Islet precursor cell (in vitro differentiated cells): Measurements from ENCODE around the gene FEM1A.
"Not testable (repeated sequence)": the region's sequence is repeated elsewhere in the genome, so short reads cannot be mapped to it uniquely, and the experiment has no call there.

ENCODE experiments used
- DNase-seq: peaks from one replicate; pipeline ENCODE4 v3.0.0-alpha.2; 2018

The FEM1A gene, protein sequence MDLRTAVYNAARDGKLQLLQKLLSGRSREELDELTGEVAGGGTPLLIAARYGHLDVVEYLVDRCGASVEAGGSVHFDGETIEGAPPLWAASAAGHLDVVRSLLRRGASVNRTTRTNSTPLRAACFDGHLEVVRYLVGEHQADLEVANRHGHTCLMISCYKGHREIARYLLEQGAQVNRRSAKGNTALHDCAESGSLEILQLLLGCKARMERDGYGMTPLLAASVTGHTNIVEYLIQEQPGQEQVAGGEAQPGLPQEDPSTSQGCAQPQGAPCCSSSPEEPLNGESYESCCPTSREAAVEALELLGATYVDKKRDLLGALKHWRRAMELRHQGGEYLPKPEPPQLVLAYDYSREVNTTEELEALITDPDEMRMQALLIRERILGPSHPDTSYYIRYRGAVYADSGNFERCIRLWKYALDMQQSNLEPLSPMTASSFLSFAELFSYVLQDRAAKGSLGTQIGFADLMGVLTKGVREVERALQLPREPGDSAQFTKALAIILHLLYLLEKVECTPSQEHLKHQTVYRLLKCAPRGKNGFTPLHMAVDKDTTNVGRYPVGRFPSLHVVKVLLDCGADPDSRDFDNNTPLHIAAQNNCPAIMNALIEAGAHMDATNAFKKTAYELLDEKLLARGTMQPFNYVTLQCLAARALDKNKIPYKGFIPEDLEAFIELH

DNA sequence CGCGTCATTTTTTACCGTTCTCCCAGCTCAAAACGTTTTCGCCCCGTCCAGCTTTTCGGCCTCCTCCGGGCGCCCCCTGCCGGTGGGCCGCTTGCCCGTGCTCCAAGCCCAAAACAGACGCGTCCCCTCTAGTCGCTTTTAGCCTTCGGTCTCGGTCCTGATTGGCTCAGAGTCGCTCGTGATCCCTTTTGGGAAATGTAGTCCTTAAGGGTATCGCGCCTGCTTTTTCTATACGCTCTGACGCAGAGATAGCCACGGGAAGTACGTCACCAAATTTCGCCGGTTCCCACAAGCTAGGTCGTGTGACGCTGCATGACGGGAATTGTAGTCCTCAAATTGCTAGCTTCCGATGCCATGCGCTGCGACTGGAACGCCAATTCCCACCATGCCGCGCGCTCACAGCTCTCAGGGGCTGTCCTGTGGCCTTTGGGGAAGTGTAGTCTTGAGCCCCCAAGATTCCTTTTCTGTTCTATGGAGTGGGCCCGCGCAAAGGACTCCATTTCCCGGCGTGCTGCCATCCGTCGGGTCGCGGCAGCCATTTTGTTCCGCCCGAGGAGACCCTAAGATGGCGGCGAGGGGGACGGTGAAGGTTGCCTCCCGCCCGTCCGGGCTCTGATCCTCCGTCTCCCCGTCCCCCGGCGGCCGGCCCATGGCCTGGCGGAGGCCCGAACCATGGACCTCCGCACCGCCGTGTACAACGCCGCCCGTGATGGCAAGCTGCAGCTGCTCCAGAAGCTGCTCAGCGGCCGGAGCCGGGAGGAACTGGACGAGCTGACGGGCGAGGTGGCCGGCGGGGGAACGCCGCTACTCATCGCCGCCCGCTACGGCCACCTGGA is at the start of gene FEM1A:
FEM1A (plus strand) TSS at position 552 of the 836 bp plus-strand sequence; CDS start at position 673, 121 bp downstream.
- DNase-seq, result peak; percentile 100

DNA sequence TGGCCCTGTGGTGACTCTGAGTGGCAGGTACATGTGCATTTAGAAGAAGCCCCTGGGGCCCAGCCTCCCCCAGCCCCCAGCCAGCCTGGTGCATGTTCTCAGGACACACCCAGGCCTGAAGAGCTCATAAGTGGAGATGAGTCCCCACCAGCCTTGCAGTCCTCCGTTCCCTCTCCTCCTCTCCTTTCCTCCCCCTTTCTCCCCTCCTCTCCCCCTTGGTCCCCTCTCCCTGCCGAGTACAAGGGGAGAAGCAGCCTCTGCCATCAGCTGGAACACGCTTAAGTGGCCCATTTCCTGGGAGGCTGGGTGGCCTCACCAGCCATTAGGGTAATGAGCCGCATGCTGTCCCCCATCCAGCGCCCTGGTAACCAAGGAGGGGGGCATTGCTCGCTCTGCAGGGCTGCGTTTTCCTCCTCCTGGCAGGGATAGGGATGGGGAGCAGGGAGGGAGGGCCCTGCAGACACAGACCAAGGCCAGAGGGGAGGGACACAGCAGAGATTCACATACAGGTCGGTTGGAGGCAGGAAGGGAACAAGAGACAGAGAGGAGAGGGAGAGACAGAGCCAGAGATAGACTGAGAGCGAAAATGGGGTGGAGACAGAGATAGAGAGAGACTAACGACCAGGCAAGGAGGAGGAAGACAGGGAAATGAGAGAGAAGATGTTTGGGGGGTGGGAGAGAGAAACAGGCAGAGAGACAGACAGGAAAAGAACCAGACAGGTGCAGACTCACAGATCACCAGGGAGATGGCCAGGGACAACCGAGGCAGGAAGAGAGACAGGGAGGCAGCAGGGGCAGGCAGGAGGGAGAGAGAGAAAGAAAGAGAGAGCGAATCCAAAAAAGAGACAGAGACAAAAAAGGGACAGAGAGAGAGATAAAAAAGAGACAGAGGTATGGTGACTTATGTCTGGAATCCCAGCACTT is 48.5 kb upstream of the FEM1A start:
- DNase-seq, result peak; percentile 79

DNA sequence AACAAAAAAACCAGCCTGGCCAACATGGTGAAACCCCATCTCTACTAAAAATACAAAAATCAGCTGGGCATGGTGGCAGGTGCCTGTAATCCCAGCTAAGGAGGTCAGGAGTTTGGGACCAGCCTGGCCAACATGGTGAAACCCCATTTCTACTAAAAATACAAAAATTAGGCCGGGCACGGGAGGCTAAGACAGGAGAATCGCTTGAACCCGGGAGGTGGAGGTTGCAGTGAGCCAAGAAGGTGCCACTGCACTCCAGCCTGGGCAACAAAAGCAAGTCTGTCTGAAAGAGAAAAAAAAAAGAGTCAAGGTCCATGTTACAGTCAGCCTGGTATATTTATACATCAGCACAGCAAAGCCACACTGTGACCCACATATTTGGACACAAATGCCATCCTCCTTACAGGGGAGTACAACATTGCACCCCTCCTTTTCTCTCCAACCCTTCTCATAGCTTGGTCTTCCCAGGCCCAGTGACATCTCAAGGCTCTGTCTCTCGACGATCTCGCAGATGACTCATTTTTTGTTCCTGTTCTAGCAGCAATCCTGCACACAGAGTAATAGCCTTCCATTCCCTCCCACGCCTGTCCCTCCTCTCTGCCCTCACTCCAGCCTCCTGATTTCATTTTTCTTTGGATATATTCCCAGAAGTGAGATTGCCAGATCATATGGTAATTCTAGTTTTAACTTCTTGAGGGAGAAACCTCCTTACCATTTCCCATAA is 46.9 kb upstream of the FEM1A start:
- DNase-seq, result peak; percentile 73

DNA sequence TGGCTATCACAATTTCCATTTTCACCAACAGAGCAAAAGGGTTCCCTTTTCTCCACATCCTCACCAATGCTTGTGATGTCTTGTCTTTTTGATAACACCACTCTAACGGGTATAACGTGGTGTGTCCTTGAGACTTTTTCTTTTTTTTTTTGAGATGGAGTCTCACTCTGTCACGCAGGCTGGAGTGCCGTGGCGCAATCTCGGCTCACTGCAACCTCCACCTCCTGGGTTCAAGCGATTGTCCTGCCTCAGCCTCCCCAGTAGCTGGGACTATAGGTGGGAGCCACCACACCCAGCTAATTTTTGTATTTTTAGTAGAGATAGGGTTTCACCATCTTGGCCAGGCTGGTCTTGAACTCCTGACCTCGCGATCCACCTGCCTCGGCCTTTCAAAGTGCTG is 46.4 kb upstream of the FEM1A start:
- not testable (repeated sequence) for DNase-seq

DNA sequence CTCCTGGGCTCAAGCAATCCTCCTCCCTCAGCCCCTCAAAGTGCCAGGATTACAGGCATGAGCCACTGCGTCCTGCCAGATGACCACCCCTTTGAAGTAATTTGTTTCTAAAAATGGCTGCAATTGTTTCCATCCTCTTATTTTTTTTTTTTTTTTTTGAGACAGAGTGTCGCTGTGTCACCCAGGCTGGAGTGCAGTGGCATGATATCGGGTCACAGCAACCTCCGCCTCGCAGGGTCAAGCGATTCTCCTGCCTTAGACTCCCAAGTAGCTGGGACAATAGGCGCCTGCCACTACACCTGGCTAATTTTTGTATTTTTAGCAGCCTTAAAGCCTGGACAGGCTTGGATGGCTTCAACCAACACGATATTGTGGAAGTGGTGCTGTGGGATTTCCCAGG is 45.5 kb upstream of the FEM1A start:
- no peak for DNase-seq

DNA sequence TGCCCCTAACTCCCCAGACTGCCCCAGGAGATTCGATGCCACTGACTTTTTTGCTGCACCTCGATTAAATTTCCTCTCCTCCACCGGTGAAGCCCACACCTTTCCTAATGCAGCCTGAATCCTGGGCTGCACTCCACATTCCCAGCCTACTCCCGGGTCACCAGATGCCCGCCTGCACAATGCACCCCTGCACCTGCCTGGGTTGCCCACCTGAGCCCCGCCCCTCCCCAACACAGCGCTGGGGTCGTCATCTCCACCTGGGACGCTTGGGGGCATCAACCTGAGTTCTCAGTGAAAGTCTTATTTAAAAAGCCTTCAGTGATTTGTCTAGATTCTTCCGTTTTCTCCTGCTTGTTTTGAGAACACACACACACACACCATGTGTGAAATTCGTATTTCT is 43.3 kb upstream of the FEM1A start:
- no peak for DNase-seq

DNA sequence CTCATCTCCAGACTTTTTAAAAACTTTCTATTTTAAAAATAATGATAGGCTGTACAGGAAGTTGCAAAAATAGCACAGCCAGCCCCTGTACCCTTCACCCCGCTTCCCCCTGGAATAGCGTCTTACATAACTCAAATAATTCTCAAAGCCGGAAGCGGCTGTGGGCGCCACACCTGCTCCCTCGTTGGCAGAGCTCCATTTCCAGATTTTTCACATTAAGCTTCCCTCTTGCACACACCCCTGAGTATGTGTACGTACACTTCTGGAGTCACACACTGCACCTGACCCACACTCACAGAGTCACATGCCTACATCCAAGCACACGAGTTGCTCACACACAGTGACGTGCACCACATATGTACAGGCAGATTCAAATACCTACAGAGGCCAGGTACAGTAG is 42.9 kb upstream of the FEM1A start:
- no peak for DNase-seq

DNA sequence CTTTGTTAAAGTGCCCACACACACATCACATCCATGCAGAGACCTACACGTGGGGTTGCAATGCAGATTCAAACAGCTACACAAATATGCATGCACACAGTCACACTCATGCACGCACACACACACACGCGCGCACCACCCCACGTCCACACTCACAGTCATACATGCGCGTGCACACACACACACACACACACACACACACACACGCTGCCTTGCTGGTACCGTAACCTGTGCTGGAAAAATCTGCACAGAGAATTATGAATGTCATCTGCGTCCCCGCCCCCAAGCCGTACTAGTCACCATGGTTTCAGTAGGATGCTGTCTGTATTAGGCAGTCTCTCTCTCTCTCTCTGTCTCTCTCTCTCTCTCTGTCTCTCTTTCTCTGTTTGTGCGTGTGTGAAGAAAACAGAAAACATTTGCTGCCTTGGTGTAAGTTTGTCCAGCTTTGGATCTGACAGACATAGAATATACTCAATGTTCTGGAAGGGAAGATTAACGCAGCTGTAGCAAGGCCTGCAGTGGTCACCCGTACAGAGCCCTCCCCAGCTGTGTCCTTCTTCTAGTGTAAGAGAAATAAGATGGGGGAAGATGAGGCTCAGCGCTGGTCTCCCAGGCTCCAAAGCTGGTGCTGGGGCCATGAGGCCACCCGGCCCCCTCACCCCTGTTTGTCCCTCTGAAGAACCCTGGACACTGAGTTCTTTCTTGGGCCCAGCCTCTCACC is 41.5 kb upstream of the FEM1A start:
- no peak for DNase-seq

DNA sequence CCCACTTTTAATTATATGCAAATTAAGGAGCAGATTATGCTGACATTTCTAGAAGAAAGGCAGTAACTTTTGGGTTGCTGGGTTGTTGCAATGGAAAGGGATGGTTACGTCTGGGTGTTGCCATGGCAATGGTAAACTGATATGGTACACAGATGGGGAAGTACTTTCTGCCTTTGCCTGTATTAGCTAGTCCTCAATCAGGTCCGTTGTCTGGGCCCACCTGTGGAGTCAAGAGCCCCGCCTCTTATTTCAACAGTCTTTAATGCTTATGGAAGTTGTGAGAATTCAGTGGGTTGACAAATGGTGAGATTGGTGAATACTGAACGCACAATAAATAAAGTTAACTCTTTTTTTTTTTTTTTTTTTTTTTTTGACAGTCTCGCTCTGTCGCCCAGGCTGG is 37.3 kb upstream of the FEM1A start:
- no peak for DNase-seq

DNA sequence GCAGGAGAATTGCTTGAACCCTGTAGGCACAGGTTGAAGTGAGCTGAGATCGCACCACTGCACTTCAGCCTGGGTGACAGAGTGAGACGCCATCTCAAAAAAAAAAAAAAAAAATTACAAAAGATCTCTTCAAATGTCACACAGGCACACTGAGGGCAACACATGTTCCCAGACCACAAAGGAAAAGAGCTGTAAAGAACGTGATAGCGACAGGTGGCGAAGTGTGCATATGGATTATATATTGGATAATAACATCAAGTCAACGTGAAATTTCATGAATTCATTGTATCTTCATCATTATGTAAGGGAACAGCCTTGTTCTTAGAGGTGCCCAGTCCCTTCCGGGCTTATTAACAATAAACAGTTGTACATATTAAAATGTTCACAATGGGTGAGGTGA is 36.1 kb upstream of the FEM1A start:
- no peak for DNase-seq

DNA sequence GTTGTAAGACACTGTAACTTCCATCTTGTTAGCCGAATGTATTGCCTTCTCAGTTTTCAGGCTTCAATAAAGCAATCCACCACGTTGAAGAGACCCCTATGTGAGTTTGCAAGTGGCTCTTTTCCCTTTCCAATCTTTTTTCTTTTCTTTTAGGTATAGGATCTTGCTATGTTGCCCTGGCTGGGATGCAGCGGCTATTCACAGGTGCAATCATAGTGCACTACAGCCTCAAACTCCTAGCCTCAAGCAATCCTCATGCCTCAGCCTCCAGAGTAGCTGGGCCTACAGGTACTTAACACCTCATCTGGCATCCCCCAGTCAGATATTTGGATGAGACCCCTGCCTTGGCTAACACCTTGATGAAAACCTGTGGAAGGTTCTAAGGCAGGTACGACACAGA is 33.5 kb upstream of the FEM1A start:
- no peak for DNase-seq

DNA sequence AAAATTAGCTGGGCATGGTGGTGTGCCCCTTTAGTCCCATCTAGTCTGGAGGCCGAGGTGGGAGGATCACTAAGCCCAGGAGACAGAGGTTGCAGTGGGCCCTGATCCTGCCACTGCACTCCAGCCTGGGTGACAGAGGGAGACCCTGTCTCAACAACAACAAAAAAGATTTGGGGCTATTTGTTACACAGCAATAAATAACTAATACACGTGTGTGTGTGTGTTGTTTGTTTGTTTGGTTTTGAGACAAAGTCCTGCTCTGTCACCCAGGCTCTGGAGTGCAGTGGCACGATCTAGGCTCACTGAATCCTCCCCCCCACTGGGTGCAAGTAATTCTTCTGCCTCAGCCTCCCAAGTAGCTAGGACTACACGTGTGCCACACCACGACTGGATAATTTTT is 32.9 kb upstream of the FEM1A start:
- no peak for DNase-seq

DNA sequence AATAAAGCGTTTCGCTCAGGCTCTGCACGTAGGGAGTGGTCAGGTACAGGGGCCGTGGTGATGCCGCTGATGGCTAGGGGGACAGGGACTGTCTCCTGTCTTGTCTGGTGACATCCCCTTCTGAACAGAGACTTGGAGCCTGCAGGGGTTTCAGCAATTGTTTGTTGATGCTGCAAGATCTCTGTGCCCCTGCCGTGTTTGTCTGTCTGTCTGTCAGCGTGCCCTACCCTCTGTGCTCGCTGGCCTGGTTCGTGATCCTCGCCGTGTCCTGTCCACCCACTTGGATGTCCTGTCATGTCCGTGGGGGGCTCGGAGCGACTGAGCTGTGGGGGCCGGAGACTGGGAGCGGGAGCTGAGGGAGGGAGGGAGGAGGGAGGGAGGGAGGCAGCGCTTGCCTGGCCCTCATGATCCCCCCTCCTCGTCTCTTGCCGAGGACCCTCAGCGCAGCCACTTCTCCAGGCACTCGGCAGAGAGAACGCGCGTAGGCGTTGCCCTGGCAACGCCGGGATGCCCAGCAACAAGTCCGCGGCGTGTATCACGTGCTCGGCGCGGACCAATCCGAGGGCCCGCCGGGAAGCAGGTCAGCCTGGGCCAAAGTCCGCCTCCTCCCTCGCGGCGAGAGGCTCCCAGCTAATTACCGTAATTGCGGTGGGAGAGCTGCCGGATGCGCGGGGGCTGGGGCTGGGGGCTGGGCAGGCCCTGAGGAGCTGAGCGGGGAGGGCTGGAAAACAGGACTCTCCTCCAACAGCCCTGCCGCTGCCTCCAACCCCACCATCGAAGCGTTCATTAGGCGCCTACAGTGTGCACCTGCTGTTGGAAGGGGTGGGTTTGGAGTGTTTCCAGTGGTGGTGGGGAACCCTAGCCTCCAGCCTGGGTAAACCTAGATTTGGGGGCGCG is 31.9 kb upstream of the FEM1A start:
- DNase-seq, result peak; percentile 98

DNA sequence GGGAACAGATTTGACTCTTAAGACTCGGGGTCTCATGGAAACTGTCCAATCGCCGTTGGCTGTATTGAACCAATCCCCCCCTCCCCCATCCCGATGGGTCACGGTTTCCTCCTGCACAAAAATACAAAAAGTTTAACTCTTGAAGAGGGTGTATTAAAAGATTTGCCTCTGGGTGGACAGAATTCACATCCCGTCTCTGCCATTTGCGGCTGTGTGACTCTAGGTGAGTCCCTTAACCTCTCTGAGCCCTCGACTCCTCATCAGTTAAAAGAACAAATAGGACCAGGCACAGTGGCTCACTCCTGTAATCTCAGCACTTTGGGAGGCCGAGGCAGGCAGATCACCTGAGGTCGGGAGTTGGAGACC is 31.3 kb upstream of the FEM1A start:
- DNase-seq, result no peak

DNA sequence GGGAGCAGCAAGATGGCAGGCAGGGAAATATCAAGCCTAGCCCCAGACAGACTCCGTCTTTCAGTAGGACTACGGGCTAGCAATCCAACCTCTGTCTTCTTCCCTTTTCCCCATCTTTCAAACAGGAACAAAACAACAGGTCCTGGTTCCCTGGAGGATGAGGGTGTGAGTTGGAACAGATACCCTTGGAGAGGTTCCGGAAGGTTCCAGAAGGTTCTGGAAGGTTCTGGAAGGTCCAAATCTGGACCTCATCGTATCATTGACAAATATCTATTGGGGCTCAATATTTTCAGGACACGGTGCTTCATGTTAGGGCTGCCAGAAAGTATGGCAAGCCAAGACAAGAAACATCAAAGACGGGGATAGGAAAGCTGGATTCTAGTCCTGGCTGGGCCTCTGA is 28.5 kb upstream of the FEM1A start:
- no peak for DNase-seq

DNA sequence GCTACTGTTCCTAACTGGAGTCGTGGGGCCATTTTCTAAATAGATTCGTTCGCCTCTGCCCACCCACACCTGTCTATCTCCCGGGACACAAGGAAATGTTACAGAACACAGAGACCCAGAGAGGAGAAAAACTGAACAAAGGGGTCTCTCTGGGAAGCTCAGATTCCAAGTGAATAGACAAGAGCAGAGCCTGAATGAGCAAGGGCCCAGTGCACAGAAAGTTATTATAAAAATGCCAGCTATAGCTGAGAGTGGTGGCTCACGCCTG is 27.2 kb upstream of the FEM1A start:
- no peak for DNase-seq

DNA sequence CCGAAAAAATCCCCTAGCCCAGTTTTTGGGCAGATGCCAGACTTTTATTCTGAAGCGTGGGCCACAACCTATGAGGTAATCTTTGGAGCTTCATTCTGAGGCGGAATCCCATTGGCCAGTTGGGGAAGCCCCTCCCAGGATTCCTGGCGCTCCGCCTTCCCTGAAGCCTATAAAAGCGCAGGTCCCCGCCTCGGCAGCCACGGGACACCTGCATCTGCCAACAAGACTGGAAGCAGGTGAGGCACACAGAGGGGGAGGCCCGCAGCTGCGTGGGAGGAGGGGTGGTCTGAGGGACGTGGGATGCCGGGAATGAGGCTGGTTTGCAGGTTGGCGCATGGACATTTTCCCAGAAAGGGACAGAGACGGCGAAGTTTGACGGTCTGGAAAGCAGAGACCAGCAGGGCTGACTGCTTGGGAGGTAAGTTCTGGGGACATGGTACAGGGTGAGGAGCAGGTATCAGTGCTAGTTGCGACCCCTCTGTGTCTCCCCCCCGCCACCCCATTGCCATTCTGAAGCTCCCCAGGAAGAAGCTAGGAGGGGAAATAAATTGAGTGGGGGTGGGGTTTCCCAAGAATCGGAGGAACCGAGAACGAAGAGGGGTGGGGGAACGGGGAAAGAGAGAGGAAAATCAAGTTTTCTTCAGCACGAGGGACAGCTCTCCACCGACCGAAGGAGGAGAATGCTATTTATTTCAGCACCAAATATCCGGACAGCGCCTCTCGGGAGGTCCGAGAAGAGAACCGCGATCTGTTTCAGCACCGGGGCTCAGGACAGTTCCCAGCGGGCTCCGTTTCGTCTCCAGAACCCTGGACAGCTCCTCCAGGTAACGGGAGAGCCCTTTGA is 22.4 kb upstream of the FEM1A start:
- DNase-seq, result peak; percentile 95

DNA sequence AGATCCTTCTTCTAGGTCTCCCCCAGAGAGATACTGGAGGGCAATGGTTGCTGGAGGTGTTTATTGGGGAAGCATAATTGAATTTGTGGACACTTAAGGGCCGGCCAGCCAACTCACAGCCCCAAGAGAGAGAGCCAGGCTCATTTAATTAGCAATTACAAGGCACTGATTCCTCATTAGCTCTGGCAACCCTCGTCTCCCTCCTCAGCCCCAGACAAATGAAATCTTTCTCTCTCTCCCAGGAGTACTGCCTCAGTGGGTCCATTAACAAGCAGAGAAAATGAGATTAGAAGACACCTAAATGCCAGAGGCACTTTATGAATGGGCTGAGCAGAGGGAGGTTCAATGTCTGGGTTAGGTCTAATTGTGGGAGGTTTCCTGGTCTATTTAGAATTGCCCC is 19.0 kb upstream of the FEM1A start:
- no peak for DNase-seq

DNA sequence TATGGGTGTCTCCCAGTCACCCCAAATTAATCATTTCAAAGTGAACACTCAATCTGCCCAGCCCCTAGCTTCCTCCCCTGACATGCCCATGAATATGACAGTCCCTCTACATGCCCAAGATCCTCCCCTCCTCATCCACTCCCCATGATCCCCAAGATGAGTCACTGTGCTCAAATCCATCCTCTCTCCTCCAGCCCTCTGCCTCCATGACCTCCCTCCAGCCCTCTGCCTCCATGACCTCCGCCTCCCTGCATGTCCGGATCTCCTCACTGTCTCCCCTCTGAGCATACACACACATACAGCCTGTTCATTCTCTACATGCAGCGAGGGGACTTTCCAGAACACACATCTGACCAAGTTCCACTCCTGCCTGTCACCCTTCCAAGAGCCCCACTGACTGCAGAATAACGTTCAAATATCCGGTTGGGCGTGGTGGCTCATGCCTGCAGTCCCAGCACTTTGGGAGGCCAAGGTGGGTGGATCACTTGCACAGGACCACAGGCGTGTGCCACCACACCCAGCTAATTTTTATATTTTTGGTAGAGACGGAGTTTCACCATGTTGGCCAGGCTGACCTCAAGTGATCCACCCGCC is 18.4 kb upstream of the FEM1A start:
- DNase-seq, result no peak
